ENCODE data around the gene ATP8B3.

DNA sequence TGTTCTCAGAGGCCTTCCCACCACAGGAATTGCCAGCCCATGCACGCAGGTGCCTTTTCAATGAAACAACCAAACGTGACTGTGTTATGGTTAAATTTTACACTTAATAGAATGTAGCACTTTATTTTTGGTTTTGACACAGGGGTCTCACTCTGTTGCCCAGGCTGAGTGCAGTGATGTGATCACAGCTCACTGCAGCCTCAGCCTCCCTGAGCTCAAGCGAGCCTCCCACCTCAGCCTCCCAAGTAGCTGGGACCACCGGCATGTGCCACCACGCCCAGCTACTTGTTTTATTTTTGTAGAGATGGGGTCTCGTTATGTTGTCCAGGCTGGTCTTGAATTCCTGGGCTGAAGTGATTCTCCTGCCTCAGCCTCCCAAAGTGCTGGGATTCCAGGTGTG lies 7.2 kb downstream of the ATP8B3 start:
- TF ChIP-seq CTCF (IDR thresholded peaks at IDR 0.05; ENCODE audit: insufficient read depth, low read length, poor library complexity, severe bottlenecking) (no peak), EZH2phosphoT487 (conservative IDR thresholded peaks at IDR 0.05; ENCODE audit: low read length) (no peak)

Data from SU-DHL-6 (cell line).